ENCODE results near the gene POLE3.
A peak's percentile ranks its signal among the peaks of the same experiment; 100 is the strongest.
"Not testable (repeated sequence)": the region's sequence is repeated elsewhere in the genome, so short reads cannot be mapped to it uniquely, and the experiment has no call there.

POLE3 gene

DNA sequence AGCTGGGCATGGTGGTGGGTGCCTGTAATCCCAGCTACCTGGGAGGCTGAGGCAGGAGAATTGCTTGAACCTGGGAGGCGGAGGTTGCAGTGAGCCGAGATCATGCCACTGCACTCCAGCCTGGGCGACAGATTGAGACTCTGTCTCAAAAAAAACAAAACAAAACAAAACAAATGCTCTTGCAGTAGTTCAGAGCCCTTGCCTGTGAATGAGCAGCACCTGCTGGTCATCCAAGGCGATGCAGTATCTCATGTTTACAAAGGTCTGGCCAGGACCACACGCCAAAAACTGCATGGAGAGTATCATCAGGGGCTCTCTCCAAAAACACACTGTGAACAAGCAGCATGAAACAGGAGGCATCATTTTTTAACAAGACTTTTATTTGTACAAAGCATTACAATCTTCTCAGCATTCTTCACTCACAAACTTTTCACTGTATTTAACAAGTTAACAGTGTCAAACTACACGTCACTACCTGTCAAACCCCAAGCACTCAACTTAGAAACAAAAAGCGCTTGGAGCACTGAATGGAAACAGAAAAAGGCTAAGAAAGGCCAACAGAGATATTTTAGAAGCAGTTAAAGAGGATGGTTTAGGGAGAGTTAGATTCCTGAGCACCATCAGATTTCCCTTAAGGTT is 3.5 kb downstream of the POLE3 start:
- TF ChIP-seq, protein P1, sequence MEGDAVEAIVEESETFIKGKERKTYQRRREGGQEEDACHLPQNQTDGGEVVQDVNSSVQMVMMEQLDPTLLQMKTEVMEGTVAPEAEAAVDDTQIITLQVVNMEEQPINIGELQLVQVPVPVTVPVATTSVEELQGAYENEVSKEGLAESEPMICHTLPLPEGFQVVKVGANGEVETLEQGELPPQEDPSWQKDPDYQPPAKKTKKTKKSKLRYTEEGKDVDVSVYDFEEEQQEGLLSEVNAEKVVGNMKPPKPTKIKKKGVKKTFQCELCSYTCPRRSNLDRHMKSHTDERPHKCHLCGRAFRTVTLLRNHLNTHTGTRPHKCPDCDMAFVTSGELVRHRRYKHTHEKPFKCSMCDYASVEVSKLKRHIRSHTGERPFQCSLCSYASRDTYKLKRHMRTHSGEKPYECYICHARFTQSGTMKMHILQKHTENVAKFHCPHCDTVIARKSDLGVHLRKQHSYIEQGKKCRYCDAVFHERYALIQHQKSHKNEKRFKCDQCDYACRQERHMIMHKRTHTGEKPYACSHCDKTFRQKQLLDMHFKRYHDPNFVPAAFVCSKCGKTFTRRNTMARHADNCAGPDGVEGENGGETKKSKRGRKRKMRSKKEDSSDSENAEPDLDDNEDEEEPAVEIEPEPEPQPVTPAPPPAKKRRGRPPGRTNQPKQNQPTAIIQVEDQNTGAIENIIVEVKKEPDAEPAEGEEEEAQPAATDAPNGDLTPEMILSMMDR (IDR thresholded peaks at IDR 0.05; ENCODE audit: low read depth, low read length, missing control alignments) = peak; percentile 87
- in situ Hi-C loops (cut with HindIII; ENCODE audit: low sequenced_read_pairs); H3K4me3 ChIP-seq (ENCODE audit: low read depth, low read length): not testable (repeated sequence)
- peak; percentile 62 for DNase-seq (ENCODE audit: low read depth)

DNA sequence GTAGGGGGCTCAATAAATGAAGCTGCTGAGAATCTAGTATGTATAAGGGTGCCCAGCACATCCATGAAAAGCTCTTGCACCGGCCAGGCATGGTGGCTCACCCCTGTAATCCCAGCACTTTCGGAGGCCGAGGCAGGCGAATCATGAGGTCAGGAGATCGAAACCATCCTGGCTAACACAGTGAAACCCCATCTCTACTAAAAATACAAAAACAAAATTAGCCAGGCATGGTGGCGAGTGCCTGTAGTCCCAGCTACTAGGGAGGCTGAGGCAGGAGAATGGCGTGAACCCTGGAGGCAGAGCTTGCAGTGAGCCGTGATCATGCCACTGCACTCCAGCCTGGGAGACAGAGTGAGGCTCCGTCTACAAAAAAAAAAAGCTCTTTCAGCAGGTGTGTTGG is 4.1 kb downstream of the POLE3 start:
- DNase-seq (ENCODE audit: low read depth); H3K4me3 ChIP-seq (ENCODE audit: low read depth, low read length); in situ Hi-C loops (cut with HindIII; ENCODE audit: low sequenced_read_pairs): not testable (repeated sequence)

DNA sequence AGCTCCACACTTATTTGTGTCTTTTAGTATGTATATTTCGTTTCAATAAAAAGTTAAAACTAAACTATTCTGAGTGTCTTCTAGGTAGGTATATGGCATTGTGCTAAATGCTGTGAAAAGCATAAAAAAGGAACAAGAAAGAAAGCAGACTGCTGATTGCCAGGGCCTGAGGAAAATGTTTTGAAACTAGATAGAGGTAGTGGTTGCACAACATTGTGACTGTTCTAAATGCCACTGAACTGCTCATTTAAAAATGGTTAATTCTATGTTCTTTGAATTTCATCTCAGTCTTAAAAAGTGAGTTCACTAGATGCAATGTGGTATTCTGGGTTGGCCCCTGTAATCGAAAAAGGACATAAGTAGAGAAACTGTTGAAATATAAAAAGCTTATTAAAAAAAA is 6.8 kb downstream of the POLE3 start:
- DNase-seq (ENCODE audit: low read depth) = no peak
- H3K4me3 ChIP-seq (ENCODE audit: low read depth, low read length) = no peak overlapping the region
- TF ChIP-seq, protein P1 (IDR thresholded peaks at IDR 0.05; ENCODE audit: low read depth, low read length, missing control alignments) = no peak
- in situ Hi-C loops (cut with HindIII; ENCODE audit: low sequenced_read_pairs) = no loop called here

DNA sequence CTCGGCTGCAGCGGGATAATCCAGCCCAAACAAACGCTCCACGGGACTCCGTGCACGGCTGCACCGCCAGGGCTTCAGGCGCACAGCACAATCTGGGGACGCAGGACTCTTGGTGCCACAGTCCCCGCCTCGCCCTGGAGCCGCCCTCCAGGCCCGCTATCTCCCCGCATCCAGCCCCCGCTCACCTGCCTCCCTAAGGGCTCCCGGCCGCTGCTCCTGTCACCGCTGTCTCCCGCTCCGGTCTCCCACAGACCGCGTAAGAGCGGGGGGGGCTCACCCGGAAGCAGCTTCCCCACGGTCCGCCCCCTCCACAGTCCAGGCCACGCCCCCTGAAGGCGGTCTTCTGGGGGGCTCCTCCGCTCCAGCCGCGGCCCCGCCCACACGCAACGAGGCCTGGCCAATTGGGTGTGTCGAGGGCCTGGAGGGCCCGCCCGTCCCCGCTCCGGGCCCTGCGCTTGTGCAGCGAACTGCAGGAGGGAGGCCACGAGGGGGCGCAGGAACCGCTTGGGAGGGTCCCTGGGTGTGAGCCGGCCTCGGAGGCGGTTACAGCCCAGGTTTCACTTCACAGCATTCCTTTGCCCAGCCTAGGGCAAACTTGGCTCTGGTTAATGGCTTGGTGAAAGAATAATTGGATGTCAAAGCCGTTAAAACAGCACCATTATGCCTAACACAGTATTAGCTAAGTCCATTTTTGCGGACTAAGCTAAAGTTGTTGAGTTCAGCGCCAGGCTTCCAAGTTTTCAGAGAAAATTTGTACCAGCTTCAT is 9.3 kb downstream of the POLE3 start, which contains the start of gene ALAD:
Gene ALAD (minus strand): TSS at position 258 of the 766 bp plus-strand sequence. CDS start 7,725 bp downstream, outside the sequence.
- peak; percentile 96 for DNase-seq (ENCODE audit: low read depth)
- H3K4me3 ChIP-seq (ENCODE audit: low read depth, low read length) = peak within 1 kb of the TSS; percentile 90
- in situ Hi-C loops (cut with HindIII; ENCODE audit: low sequenced_read_pairs) = no loop called here
- TF ChIP-seq, protein P1 (IDR thresholded peaks at IDR 0.05; ENCODE audit: low read depth, low read length, missing control alignments) = peak; percentile 94

DNA sequence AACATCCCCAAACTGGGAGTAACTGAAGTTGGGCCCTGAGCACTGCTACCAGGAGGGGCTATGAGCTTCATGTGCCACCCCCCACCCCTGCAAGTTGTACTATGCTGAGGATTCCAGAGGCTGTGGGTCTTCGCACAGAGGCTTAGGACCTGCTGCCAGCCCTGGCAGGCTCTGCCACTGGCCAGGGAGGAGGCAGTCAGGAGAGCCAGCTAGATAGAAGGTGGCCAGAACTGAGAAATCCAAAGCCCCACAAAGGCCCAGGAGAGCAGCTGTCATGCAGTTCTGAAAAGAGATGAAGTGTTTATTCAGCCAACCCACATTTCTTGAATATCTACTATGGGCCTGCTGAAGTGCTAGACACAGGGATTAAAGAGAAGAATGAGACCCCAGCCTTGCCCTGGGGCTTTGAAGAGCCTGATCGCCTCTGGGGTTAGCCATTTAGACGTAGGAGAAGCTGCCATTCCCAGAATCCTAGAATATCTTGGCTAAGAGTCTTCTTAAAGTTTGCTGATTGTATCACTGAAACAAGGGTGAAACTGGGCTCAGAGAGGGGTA is 10.8 kb downstream of the POLE3 start:
- H3K4me3 ChIP-seq (ENCODE audit: low read depth, low read length) = peak overlapping the region; percentile 90
- TF ChIP-seq, protein P1 (IDR thresholded peaks at IDR 0.05; ENCODE audit: low read depth, low read length, missing control alignments) = no peak
- no peak for DNase-seq (ENCODE audit: low read depth)
- in situ Hi-C loops (cut with HindIII; ENCODE audit: low sequenced_read_pairs) = no loop called here

DNA sequence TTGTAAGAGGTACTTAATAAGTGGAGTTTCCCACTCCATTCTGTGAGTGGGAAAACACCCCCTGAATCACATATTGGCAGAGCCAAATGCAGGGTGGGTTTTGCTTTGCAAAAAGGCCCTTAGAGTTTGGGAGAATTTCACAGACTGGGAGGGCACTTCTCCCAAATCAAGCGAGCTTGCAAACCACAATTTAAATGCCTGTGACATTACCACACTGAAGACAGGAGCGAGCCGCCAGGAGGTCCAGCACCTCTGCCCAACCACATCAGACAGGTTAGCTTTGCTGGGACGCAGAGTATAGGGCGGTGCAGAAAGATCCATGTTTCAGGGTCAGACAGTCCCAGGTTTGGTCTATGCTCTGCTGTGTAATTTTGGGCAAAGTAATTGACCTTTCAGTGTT is 11.7 kb downstream of the POLE3 start:
- no peak overlapping the region for H3K4me3 ChIP-seq (ENCODE audit: low read depth, low read length)
- no peak for DNase-seq (ENCODE audit: low read depth)
- TF ChIP-seq, protein P1 (IDR thresholded peaks at IDR 0.05; ENCODE audit: low read depth, low read length, missing control alignments) = no peak
- in situ Hi-C loops (cut with HindIII; ENCODE audit: low sequenced_read_pairs) = no loop called here

DNA sequence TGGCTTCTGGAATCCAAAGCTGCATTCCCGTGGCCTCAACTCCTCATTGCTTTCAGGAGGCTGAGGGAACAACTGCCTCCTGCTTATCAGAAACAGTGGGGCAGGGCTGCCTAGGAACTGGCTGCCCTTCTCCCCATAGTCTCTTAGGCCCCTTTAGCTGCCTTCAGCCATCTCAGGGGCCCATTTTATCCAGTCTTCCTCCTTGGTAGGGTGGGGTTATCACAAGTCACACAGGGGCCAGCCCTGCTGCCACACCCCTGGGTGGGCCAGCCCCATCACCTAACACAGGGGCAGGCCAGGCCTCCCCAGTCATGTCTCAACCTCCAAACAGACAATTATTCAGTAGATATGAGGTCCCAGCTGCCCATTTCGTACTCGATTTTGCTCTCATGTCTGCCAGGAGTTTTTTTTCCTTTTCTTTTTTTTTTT is 13.3 kb downstream of the POLE3 start:
- no peak for DNase-seq (ENCODE audit: low read depth)
- no peak overlapping the region for H3K4me3 ChIP-seq (ENCODE audit: low read depth, low read length)
- in situ Hi-C loops (cut with HindIII; ENCODE audit: low sequenced_read_pairs) = no loop called here
- TF ChIP-seq, protein P1 (IDR thresholded peaks at IDR 0.05; ENCODE audit: low read depth, low read length, missing control alignments) = no peak
